Muscle layer of colon (tissue), 2 donors: ENCODE measurements around the gene GRIK3.
"Not testable (repeated sequence)": the region's sequence is repeated elsewhere in the genome, so short reads cannot be mapped to it uniquely, and the experiment has no call there.

ENCODE experiments used
- H3K27ac ChIP-seq: one replicate; pipeline ENCODE4 v1.7.0; 2013; ENCODE audit warnings: low read depth, mild to moderate bottlenecking, low read length, moderate library complexity
- H3K27me3 ChIP-seq, 2 donors: one replicate each; pipeline ENCODE4 v1.7.0; 2013; ENCODE audit warnings: low read length in 2 of 2, mild to moderate bottlenecking in 2 of 2; ENCODE audit not compliant: insufficient read depth in 2 of 2, control insufficient read depth in 1 of 2
- H3K36me3 ChIP-seq: one replicate; pipeline ENCODE4 v1.7.0; 2013; ENCODE audit warnings: mild to moderate bottlenecking, low read length; ENCODE audit not compliant: insufficient read depth
- H3K4me1 ChIP-seq: one replicate; pipeline ENCODE4 v1.7.0; 2013; ENCODE audit warnings: mild to moderate bottlenecking, low read length; ENCODE audit not compliant: insufficient read depth
- H3K4me3 ChIP-seq, 2 donors: one replicate each; pipeline ENCODE4 v1.7.0; 2013; ENCODE audit warnings: low read length in 2 of 2, low read depth in 1 of 2, mild to moderate bottlenecking in 1 of 2, moderate library complexity in 1 of 2
- H3K9ac ChIP-seq: one replicate; pipeline ENCODE4 v1.7.0; 2013; ENCODE audit warnings: low read length
- H3K9me3 ChIP-seq: one replicate; pipeline ENCODE4 v1.7.0; 2013; ENCODE audit warnings: mild to moderate bottlenecking, low read length
- donor health status: abdominal sarcoma.
- donor health status: Adenocarcinoma of cecum.

Gene GRIK3

GRCh38 chr1:36773827-36774541, 260.3 kb downstream of the GRIK3 start:
- H3K27me3 ChIP-seq, result peaks cover 0 to 37% of the 10 kb centered on the region in 2 donors
- no peak overlapping the region for H3K4me3 ChIP-seq
- no peaks in the 10 kb centered on the region for H3K4me1 ChIP-seq
- H3K36me3 ChIP-seq, result no peaks in the 10 kb centered on the region
- no peaks in the 10 kb centered on the region for H3K9me3 ChIP-seq
- no peak overlapping the region for H3K27ac ChIP-seq
- no peak overlapping the region for H3K9ac ChIP-seq

GRCh38 chr1:36772647-36773495, 261.4 kb downstream of the GRIK3 start:
- Histone ChIP-seq H3K4me1 (no peaks in the 10 kb centered on the region), H3K9me3 (no peaks in the 10 kb centered on the region), H3K9ac (no peak overlapping the region), H3K27me3 (peaks cover 0 to 33% of the 10 kb centered on the region in 2 donors), H3K27ac (no peak overlapping the region), H3K36me3 (no peaks in the 10 kb centered on the region), H3K4me3 (no peak overlapping the region)

GRCh38 chr1:36771660-36772284, 262.5 kb downstream of the GRIK3 start:
- H3K4me3 ChIP-seq, result no peak overlapping the region
- peaks cover 0 to 33% of the 10 kb centered on the region in 2 donors for H3K27me3 ChIP-seq
- no peaks in the 10 kb centered on the region for H3K4me1 ChIP-seq
- no peaks in the 10 kb centered on the region for H3K36me3 ChIP-seq
- no peaks in the 10 kb centered on the region for H3K9me3 ChIP-seq
- H3K9ac ChIP-seq, result no peak overlapping the region
- H3K27ac ChIP-seq, result no peak overlapping the region

- Histone ChIP-seq H3K4me3 (no peak overlapping the region), H3K9me3 (no peaks in the 10 kb centered on the region), H3K9ac (no peak overlapping the region), H3K4me1 (no peaks in the 10 kb centered on the region), H3K27me3 (peaks cover 0 to 33% of the 10 kb centered on the region in 2 donors), H3K27ac (no peak overlapping the region), H3K36me3 (no peaks in the 10 kb centered on the region)
Observed at GRCh38 chr1:36771240-36771639, 263.1 kb downstream of the GRIK3 start.

GRCh38 chr1:36769886-36770830, 264.2 kb downstream of the GRIK3 start:
- H3K27me3 ChIP-seq, result peaks cover 0 to 33% of the 10 kb centered on the region in 2 donors
- H3K36me3 ChIP-seq, result no peaks in the 10 kb centered on the region
- H3K4me3 ChIP-seq, result no peak overlapping the region
- H3K9ac ChIP-seq, result no peak overlapping the region
- H3K27ac ChIP-seq, result no peak overlapping the region
- H3K9me3 ChIP-seq, result no peaks in the 10 kb centered on the region
- no peaks in the 10 kb centered on the region for H3K4me1 ChIP-seq

- Histone ChIP-seq H3K27me3 (peaks cover 0 to 25% of the 10 kb centered on the region in 2 donors), H3K4me1 (no peaks in the 10 kb centered on the region), H3K9me3 (no peaks in the 10 kb centered on the region), H3K4me3 (no peak overlapping the region), H3K27ac (no peak overlapping the region), H3K36me3 (no peaks in the 10 kb centered on the region), H3K9ac (no peak overlapping the region)
Observed at GRCh38 chr1:36768486-36769178, 265.7 kb downstream of the GRIK3 start.

GRCh38 chr1:36767429-36767828, 266.9 kb downstream of the GRIK3 start:
- not testable (repeated sequence) for H3K27ac ChIP-seq

GRCh38 chr1:36766481-36766880, 267.8 kb downstream of the GRIK3 start:
- no peaks in the 10 kb centered on the region for H3K9me3 ChIP-seq
- no peaks in the 10 kb centered on the region for H3K4me1 ChIP-seq
- H3K9ac ChIP-seq, result no peak overlapping the region
- no peak overlapping the region for H3K4me3 ChIP-seq
- H3K27ac ChIP-seq, result no peak overlapping the region
- no peaks in the 10 kb centered on the region for H3K36me3 ChIP-seq
- peaks cover 0 to 6% of the 10 kb centered on the region in 2 donors for H3K27me3 ChIP-seq

More at GRCh38 chr1:36767429-36767828, 266.9 kb downstream of the GRIK3 start:
- H3K9me3 ChIP-seq, H3K9ac ChIP-seq, H3K4me1 ChIP-seq, H3K4me3 ChIP-seq, H3K36me3 ChIP-seq: not testable (repeated sequence)
- peaks cover 0 to 14% of the 10 kb centered on the region in 2 donors for H3K27me3 ChIP-seq

- no peak overlapping the region for H3K27ac ChIP-seq
- H3K27me3 ChIP-seq, result no peaks in the 10 kb centered on the region
- H3K4me1 ChIP-seq, result no peaks in the 10 kb centered on the region
- no peak overlapping the region for H3K9ac ChIP-seq
- no peaks in the 10 kb centered on the region for H3K9me3 ChIP-seq
- no peaks in the 10 kb centered on the region for H3K36me3 ChIP-seq
- no peak overlapping the region for H3K4me3 ChIP-seq
Observed at GRCh38 chr1:36765785-36766300, 268.5 kb downstream of the GRIK3 start.

- no peak overlapping the region for H3K4me3 ChIP-seq
- H3K9ac ChIP-seq, result no peak overlapping the region
- H3K9me3 ChIP-seq, result no peaks in the 10 kb centered on the region
- no peaks in the 10 kb centered on the region for H3K36me3 ChIP-seq
- H3K27ac ChIP-seq, result no peak overlapping the region
- no peaks in the 10 kb centered on the region for H3K4me1 ChIP-seq
- peaks cover 0 to under 1% of the 10 kb centered on the region in 2 donors for H3K27me3 ChIP-seq
Observed at GRCh38 chr1:36764798-36765197, 269.5 kb downstream of the GRIK3 start.
